Measurements from ENCODE around the gene LLGL1. TPM values are rescaled to one million over a fixed set of nuclear protein-coding genes. Genes with fewer than 3 reads are reported as not detected.

The LLGL1 gene
- total RNA-seq, 6 experiments from 2014 or later: 38.0 to 50.8 (median 41.0) TPM

DNA sequence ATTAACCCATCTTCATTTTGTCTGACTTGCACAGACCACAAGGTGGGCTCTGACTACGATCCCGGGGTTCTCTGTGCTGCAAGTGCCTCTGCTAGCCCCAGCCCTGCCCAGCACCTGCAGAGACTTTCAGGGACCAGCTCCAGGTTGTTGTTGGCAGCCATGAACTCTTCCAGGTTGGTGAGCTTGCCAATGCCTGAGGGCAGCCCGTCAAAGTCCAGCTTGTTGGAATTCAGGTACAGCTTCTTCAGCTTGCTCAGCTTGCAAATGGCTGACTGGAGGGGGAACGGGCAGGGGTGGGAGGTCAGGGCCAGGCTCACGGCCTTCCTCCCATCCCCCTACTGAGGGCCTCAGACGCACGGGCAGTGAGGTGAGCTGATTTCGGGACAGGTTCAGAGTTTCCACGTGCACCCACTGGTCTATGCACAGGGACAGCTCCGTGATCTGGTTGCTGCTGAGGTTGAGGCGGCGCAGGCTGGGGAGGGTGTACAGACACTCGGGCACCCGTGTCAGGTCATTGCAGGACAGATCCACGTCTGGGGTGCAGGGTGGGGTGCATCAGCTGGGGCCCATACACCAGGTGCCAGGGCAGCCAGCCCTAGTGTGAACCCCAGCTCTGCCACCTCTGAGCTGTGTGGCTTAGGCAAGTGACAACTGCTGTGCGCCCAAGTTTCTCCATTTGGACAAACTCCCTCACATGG, 27.9 kb downstream of the LLGL1 start:
- DNase-seq: no peak
- TF ChIP-seq, protein P1, sequence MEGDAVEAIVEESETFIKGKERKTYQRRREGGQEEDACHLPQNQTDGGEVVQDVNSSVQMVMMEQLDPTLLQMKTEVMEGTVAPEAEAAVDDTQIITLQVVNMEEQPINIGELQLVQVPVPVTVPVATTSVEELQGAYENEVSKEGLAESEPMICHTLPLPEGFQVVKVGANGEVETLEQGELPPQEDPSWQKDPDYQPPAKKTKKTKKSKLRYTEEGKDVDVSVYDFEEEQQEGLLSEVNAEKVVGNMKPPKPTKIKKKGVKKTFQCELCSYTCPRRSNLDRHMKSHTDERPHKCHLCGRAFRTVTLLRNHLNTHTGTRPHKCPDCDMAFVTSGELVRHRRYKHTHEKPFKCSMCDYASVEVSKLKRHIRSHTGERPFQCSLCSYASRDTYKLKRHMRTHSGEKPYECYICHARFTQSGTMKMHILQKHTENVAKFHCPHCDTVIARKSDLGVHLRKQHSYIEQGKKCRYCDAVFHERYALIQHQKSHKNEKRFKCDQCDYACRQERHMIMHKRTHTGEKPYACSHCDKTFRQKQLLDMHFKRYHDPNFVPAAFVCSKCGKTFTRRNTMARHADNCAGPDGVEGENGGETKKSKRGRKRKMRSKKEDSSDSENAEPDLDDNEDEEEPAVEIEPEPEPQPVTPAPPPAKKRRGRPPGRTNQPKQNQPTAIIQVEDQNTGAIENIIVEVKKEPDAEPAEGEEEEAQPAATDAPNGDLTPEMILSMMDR (IDR thresholded peaks at IDR 0.05): no peak
- Mint-ChIP-seq H3K9me3 (no peaks in the 10 kb centered on the region), H3K27me3 (ENCODE audit: insufficient read depth) (peaks cover 2% of the 10 kb centered on the region; the same call in 1 of the 2 replicates), H3K27ac (no peak overlapping the region), H3K36me3 (ENCODE audit: low read depth) (peaks cover 16% of the 10 kb centered on the region), H3K4me3 (no peak overlapping the region), H3K4me1 (ENCODE audit: low read depth) (peaks cover 18% of the 10 kb centered on the region)

DNA sequence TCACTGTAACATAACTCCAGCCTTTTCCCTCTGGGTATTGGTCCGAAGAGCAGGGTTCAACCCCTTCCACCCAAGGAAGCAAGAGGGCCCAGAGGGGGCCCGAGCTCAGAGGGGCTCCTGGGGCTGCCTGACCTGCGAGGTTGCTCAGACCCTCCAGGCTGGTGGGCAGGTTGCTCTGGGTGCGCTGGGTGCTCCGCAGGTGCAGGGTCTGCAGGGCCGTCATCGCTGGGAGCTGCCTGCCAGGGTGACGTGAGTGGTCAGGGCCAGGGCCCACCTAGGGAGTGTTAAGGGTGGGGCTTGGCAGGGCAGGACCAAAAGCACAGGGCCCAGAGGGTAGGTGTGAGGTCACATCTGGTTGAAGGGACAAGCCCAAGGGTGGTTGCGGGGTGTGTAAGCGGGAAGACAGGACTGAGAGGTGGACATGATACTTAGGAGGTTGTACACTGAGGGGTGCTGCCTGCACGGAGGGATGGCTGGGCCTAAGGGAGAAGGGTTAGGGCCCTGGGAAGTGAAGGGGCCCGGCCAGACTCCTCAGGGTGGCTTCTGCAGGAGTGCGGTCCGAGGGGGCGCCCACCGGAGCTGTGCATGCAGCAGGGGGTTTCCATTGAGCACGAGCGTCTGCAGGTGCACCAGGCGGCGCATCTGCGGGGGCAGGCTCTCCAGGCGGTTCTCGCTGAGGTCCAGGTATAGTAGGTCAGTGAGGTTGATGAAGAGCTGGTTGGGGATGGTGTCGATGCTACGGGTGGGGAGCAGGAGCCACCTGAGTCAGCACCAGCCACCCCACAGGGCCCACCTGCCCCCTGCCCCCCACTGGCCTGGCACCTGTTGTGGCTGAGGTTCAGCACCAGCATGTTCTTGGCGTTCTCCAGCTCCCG, 28.7 kb downstream of the LLGL1 start:
- H3K4me3 Mint-ChIP-seq: no peak overlapping the region
- TF ChIP-seq, protein P1 (IDR thresholded peaks at IDR 0.05): no peak
- H3K4me1 Mint-ChIP-seq (ENCODE audit: low read depth): peaks cover 13% of the 10 kb centered on the region
- H3K36me3 Mint-ChIP-seq (ENCODE audit: low read depth): peaks cover 15% of the 10 kb centered on the region
- DNase-seq: no peak
- no peaks in the 10 kb centered on the region; the same call in 1 of the 2 replicates for H3K27me3 Mint-ChIP-seq (ENCODE audit: insufficient read depth)
- no peak overlapping the region for H3K27ac Mint-ChIP-seq
- H3K9me3 Mint-ChIP-seq: no peaks in the 10 kb centered on the region

- H3K27me3 Mint-ChIP-seq (ENCODE audit: insufficient read depth): no peaks in the 10 kb centered on the region; the same call in 1 of the 2 replicates
- no peak overlapping the region for H3K27ac Mint-ChIP-seq
- DNase-seq: no peak
- TF ChIP-seq, protein P1 (IDR thresholded peaks at IDR 0.05): no peak; the same call in 1 of the 2 replicates
- H3K36me3 Mint-ChIP-seq (ENCODE audit: low read depth): peaks cover 13% of the 10 kb centered on the region
- peaks cover 21% of the 10 kb centered on the region for H3K4me1 Mint-ChIP-seq (ENCODE audit: low read depth)
- H3K9me3 Mint-ChIP-seq: no peaks in the 10 kb centered on the region
- H3K4me3 Mint-ChIP-seq: no peak overlapping the region
These were observed 29.6 kb downstream of the LLGL1 start for GRCh38 chr17:18254888-18255649.

DNA sequence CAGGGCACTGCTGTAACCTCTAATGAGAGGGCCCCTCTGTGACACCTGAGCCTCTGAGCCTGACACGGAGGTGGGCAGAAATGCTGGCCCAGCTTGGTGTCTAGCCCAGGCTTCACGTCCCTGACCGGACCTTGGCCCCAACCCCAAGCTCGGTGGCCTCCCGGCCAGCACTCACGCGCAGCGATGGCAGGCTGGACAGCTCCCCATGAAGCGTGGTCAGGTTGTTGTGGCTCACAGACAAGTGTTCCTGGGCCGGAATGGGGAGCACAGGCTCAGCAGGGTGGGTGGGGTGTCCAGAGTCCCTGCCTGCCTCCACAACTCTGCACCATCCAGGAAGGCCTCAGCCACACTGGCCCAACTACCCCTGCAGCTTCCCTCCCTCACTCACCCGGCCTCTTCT, 30.9 kb downstream of the LLGL1 start:
- H3K4me1 Mint-ChIP-seq (ENCODE audit: low read depth): peaks cover 24% of the 10 kb centered on the region
- no peaks in the 10 kb centered on the region; the same call in 1 of the 2 replicates for H3K27me3 Mint-ChIP-seq (ENCODE audit: insufficient read depth)
- peaks cover 4% of the 10 kb centered on the region; the same call in 1 of the 2 replicates for H3K36me3 Mint-ChIP-seq (ENCODE audit: low read depth)
- TF ChIP-seq, protein P1 (IDR thresholded peaks at IDR 0.05): no peak
- no peaks in the 10 kb centered on the region for H3K9me3 Mint-ChIP-seq
- DNase-seq: no peak
- H3K27ac Mint-ChIP-seq: peak overlapping the region; percentile 11; the same call in 1 of the 2 replicates
- no peak overlapping the region for H3K4me3 Mint-ChIP-seq

DNA sequence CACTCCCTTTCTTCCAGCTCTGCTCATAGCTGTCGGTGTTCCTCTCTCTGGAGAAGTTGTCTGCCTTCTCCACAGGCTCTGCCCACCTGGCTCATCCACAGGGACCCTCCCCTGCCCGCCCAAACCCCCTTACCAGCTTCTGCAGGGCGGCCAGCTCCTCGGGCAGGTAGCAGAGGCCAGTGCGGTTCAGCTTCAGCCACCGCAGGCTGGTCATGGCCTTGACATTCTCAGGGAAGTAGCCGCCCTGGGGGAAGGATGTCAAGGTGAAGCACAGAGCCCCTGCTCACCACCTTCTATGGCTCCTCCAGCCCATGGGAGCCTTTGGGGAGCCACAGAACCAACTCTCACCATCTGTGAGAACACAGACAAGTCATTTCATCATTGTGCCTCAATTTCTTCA, 31.3 kb downstream of the LLGL1 start:
- H3K27ac Mint-ChIP-seq: peak overlapping the region; percentile 98
- no peak for DNase-seq
- no peaks in the 10 kb centered on the region; the same call in 1 of the 2 replicates for H3K27me3 Mint-ChIP-seq (ENCODE audit: insufficient read depth)
- TF ChIP-seq, protein P1 (IDR thresholded peaks at IDR 0.05): no peak
- peaks cover under 1% of the 10 kb centered on the region; the same call in 1 of the 2 replicates for H3K36me3 Mint-ChIP-seq (ENCODE audit: low read depth)
- H3K9me3 Mint-ChIP-seq: no peaks in the 10 kb centered on the region
- peaks cover 29% of the 10 kb centered on the region for H3K4me1 Mint-ChIP-seq (ENCODE audit: low read depth)
- H3K4me3 Mint-ChIP-seq: peak overlapping the region; percentile 100

Data from HFFc6 (cell line).